VCaP (cell line): ENCODE data around the gene PI4KA.

Experiments used
- H3K27ac ChIP-seq: fragments of 450-650 bp; 2 replicates; pipeline ENCODE4 v1.5.1; 2017
- TF ChIP-seq, protein P1 (sequence below): fragments of 450-650 bp; conservative IDR thresholded peaks from 2 replicates; pipeline ENCODE4 v1.5.1; 2017; ENCODE audit warnings: mild to moderate bottlenecking, moderate library complexity

Gene PI4KA

DNA sequence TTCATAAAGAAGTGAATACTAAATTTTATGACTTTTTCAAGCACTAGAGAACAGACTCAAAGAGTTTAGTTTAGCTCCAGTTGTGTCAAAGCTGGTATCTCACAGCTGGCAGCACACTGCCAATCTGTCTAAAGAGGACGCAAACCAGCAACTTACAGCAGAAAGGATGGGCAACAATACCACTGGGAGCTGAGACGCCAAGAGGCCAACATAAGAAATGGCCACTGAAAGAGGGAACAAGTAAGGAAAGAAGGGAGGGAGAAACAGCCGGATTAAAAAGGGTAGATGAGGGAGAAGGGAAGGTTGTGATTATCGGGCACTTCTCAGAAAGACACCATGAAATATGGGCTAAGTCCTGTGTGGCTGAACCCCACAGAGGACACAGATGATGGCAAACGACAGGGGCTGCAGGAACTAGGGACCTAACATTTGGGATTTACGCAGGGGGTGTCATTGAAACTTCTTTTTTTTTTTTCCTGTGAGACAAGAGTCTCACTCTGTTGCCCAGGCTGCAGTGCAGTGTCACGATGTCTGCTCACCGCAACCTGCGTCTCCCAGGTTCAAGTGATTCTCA, 43.0 kb downstream of the PI4KA start:
- TF ChIP-seq, protein P1, sequence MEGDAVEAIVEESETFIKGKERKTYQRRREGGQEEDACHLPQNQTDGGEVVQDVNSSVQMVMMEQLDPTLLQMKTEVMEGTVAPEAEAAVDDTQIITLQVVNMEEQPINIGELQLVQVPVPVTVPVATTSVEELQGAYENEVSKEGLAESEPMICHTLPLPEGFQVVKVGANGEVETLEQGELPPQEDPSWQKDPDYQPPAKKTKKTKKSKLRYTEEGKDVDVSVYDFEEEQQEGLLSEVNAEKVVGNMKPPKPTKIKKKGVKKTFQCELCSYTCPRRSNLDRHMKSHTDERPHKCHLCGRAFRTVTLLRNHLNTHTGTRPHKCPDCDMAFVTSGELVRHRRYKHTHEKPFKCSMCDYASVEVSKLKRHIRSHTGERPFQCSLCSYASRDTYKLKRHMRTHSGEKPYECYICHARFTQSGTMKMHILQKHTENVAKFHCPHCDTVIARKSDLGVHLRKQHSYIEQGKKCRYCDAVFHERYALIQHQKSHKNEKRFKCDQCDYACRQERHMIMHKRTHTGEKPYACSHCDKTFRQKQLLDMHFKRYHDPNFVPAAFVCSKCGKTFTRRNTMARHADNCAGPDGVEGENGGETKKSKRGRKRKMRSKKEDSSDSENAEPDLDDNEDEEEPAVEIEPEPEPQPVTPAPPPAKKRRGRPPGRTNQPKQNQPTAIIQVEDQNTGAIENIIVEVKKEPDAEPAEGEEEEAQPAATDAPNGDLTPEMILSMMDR: no peak
- no peak overlapping the region for H3K27ac ChIP-seq

DNA sequence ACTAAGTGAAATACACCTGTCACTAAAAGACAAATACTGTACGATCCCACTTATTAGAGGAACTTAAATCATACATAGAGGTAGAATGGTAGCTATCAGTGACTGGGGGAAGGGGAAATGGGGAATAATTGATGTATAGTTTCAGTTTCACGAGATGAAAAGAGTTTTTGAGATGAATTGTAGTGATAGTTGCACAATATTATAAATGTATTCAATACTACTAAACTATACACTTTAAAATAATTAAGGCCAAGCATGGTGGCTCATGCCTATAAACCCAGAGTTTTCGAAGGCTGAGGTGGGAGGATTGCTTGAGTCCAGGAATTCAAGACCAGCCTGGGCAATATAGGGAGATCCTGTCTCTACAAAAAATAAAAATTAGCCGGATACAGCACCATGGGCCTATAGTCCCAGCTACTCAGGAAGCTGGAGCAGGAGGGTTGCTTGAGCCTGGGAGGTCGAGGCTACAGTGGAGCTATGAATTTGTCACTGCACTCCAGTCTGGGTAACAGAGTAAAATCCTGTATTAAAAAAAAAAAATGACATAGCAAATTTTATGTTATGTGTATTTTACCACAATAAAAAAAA, 44.3 kb downstream of the PI4KA start:
- H3K27ac ChIP-seq: no peak overlapping the region
- TF ChIP-seq, protein P1: no peak

DNA sequence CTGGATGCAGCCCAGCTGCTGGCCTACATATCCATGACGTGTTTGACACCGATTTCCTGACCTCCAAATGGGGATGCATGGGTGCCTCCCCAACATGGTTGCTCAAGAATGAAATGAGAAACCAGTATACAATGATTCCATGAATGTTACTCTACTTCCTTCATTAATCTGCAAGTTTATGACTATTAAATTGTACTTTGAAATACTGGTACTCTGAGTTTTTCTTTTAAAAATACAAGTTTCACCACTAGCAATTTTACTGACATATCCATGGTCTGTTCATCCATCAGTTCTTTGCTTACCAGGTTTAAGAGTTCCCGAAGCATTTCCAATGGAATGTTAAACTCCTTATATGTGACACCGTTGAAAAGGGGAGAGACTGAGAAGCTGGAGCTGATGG, 45.6 kb downstream of the PI4KA start:
- no peak overlapping the region for H3K27ac ChIP-seq
- TF ChIP-seq, protein P1: no peak

DNA sequence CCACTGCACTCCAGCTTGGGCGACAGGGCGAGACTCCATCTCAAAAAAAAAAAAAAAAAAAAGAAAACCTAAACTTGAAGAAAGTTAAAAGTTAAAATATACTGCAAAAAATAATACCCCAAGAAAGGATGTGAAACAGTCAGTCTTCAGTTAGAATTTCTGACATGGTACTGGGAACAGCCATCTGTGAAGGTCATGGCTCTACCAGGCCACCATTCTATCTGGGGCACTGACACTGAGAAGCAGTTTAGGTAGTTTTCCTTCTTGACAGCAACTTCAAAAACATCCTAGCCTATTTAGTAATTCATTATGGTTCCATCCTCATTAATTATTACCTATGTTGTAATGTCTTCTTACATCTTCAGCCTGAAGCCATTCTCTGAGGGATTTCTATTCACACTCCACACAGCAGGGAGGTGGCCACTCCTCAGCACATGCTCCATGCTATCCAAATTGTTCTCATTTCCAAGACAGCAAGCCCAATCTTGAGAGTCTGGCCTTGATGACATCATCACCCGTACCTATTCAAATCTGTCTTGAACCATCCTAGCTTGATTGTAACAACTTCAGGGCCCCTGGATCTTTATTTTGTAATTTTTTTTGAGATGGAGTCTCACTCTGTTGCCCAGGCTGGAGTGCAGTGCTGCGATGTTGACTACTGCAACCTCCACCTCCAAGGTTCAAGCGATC, 46.5 kb downstream of the PI4KA start:
- no peak overlapping the region for H3K27ac ChIP-seq
- TF ChIP-seq, protein P1: no peak

DNA sequence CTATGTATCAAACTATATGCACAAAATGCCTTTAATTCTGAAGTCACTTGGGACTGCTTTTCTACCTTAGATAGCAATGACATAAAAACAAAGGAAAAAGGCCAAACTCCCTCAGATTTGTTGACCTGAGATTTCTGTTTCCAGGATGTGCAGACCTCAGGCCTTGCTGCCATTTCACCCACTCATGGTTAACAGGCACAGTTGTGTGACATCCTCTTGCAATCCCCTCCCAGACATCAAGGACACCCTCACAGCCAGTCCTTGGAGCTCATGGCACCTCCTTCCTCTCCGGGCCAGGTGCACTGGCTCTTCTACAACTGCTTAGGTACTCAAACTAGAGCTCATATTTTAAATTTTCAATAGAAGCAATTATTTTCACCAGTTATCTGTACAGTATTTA, 47.4 kb downstream of the PI4KA start:
- TF ChIP-seq, protein P1: no peak
- no peak overlapping the region for H3K27ac ChIP-seq

DNA sequence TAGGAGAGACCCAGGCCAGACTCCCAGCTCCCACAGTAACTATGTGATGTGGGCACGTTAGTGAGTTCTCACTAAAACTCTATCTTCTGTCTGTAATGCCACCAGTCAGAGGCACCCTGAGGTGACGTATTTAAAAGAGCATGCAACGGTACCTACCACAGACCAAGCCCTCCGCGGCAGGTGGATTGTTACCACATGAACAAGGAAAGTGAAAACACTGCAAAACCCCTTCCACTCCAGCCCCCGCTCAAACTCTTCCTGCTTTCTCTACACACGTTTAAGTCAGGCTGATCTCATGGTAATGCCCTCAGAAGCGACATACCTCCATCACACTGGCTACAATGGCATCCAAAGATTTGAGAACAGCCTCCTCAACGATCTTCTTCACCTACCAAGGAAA, 48.0 kb downstream of the PI4KA start:
- TF ChIP-seq, protein P1: no peak
- H3K27ac ChIP-seq: no peak overlapping the region

DNA sequence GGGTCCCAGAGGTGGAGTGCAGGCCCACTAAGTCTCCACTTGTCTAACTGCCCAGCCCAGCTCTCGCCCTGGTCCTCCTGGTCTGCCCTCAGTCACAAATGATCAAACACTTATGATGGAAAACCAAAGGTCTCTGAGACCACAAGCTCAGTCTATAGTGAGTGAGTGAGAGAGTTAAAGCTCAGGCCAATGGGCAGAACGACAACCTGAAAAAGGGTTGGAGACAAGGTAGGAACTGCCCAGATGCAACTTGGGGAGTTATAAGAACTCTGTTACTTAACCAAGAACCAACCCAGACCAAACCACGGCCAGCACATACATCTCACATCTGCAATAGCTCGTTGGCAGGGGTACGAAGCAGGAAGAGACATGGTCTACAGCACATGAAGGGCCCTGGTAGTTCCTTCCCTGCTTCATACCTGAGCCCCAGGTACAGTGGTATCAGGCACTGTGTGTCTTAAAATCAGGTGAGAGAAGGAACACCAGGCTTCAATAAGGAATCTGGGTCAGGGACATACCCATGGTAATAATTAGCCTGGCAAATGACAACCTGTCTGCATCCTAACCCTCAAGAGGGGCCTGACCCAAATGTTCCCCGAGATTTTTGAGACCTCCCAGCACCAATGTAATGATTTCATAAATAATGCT, 48.9 kb downstream of the PI4KA start:
- H3K27ac ChIP-seq: no peak overlapping the region
- TF ChIP-seq, protein P1: no peak
